HCT116 (cell line): Measurements from ENCODE around the gene SEPTIN3.

Experiments used
- CTCF ChIP-seq, 3 experiments: fragments of 200-600 bp in 1 of 3; sonication (generic) in 1 of 3; IDR thresholded peaks in 2 of 3; conservative IDR thresholded peaks in 1 of 3; 2 replicates each; pipeline ENCODE4 v1.5.1; 2012 to 2017; ENCODE audit warnings: low read depth in 2 of 3, low read length in 2 of 3, antibody characterized with exemption in 1 of 3, borderline replicate concordance in 1 of 3, control low read depth in 1 of 3, mild to moderate bottlenecking in 1 of 3, mixed read lengths in 1 of 3, mixed run types in 1 of 3, moderate library complexity in 1 of 3; ENCODE audit not compliant: insufficient read depth in 1 of 3
- EGR1 ChIP-seq: IDR thresholded peaks from 2 replicates; pipeline ENCODE4 v1.6.1; 2012; ENCODE audit warnings: low read depth
- POLR2A ChIP-seq: IDR thresholded peaks from 2 replicates; pipeline ENCODE4 v1.7.0; 2011; ENCODE audit warnings: borderline replicate concordance; ENCODE audit not compliant: insufficient read depth, insufficient read length; ENCODE audit errors: extremely low read depth
- POLR2AphosphoS5 ChIP-seq: IDR thresholded peaks from 2 replicates; pipeline ENCODE4 v1.6.1; 2011; ENCODE audit warnings: mild to moderate bottlenecking, low read depth, low read length, moderate library complexity
- RAD21 ChIP-seq: IDR thresholded peaks from 2 replicates; pipeline ENCODE4 v1.6.1; 2012; ENCODE audit warnings: low read depth, mild to moderate bottlenecking
- REST ChIP-seq: IDR thresholded peaks from 2 replicates; pipeline ENCODE4 v1.6.1; 2012; ENCODE audit warnings: low read depth
- ZNF274 ChIP-seq: fragments of 200-500 bp; sonication (Bioruptor generic); IDR thresholded peaks from 2 replicates; pipeline ENCODE4 v1.6.1; 2014; ENCODE audit warnings: mild to moderate bottlenecking, low read depth, low read length, inconsistent platforms
- TF ChIP-seq, protein P1 (sequence below): IDR thresholded peaks from 2 replicates; pipeline ENCODE4 v1.6.1; 2012
- TF ChIP-seq, protein P2 (sequence below): IDR thresholded peaks from 2 replicates; pipeline ENCODE4 v1.6.1; 2011; ENCODE audit warnings: mild to moderate bottlenecking, low read length, moderate library complexity; ENCODE audit not compliant: insufficient replicate concordance; ENCODE audit errors: extremely low read depth

- TF ChIP-seq POLR2A (no peak), EGR1 (no peak), CTCF (IDR thresholded peaks at IDR 0.05 in 2 of 3, conservative IDR thresholded peaks at IDR 0.05 in 1 of 3; ENCODE audit: borderline replicate concordance in 1 of 3, insufficient read depth in 1 of 3, low read depth in 2 of 3, low read length in 2 of 3) (no peak), REST (no peak), POLR2AphosphoS5 (peak; percentile 32; the same call in 1 of the 2 replicates), ZNF274 (no peak), RAD21 (no peak)
- TF ChIP-seq, protein P1, sequence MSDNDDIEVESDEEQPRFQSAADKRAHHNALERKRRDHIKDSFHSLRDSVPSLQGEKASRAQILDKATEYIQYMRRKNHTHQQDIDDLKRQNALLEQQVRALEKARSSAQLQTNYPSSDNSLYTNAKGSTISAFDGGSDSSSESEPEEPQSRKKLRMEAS = no peak
- TF ChIP-seq, protein P2, sequence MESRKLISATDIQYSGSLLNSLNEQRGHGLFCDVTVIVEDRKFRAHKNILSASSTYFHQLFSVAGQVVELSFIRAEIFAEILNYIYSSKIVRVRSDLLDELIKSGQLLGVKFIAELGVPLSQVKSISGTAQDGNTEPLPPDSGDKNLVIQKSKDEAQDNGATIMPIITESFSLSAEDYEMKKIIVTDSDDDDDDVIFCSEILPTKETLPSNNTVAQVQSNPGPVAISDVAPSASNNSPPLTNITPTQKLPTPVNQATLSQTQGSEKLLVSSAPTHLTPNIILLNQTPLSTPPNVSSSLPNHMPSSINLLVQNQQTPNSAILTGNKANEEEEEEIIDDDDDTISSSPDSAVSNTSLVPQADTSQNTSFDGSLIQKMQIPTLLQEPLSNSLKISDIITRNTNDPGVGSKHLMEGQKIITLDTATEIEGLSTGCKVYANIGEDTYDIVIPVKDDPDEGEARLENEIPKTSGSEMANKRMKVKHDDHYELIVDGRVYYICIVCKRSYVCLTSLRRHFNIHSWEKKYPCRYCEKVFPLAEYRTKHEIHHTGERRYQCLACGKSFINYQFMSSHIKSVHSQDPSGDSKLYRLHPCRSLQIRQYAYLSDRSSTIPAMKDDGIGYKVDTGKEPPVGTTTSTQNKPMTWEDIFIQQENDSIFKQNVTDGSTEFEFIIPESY = no peak
Measured at GRCh38 chr22:41976070-41976901, 7.0 kb downstream of the SEPTIN3 start.
